ENCODE measurements around the gene MAP6. TPM values are rescaled to one million over a fixed set of nuclear protein-coding genes. Genes with fewer than 3 reads are reported as not detected.
A peak's percentile ranks its signal among the peaks of the same experiment; 100 is the strongest.
"Not testable (repeated sequence)": the region's sequence is repeated elsewhere in the genome, so short reads cannot be mapped to it uniquely, and the experiment has no call there.

MAP6 gene
- total and polyA plus RNA-seq, 2 of the 13 experiments (the other 11 are each of a cell fraction or from before 2014, with no cell fraction given): 0.04 TPM; not detected in 1

DNA sequence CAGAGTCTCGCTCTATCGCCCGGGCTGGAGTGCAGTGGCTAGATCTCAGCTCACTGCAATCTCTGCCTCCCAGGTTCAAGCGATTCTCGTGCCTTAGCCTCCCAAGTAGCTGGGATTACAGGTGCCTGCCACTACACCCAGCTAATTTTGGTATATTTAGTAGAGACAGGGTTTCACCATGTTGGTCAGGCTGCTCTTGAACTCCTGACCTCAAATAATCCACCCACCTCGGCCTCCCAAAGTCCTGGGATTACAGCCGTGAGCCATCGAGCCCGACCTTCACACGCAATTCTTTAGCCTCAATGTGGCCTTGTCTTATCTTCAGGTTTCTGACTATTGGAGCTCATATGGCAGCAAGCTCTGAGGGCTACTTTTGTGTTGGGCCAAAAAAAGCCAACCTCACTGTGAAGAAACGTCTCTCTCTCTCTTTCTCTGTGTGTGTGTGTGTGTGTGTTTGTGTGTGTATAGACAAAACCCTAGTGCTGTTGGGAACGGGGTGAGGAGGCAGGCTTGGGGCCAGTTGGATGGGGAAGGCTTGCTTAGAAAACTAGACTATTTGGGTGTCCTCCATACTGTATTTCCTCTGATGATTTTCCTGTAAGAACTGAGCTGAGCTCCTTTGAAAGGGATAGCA, 84.1 kb downstream of the MAP6 start:
- DNase-seq (ENCODE audit: low spot score); H3K27ac ChIP-seq (ENCODE audit: extremely low read length, insufficient read depth, low read length); H2AFZ ChIP-seq (ENCODE audit: low read length); H3K36me3 ChIP-seq (replicated peaks in 1 of 2; ENCODE audit: control insufficient read depth in 1 of 2, insufficient read depth in 2 of 2, low read length in 2 of 2); H3K4me2 ChIP-seq (ENCODE audit: low read depth, low read length); H3K27me3 ChIP-seq (ENCODE audit: control insufficient read depth in 1 of 2, insufficient read depth in 2 of 2, low read length in 2 of 2); intact Hi-C loops (cut with micrococcal nuclease; ENCODE audit: unreplicated experiment); H3K4me3 ChIP-seq (replicated peaks in 1 of 3; ENCODE audit: insufficient read depth in 1 of 3, low read depth in 2 of 3, low read length in 3 of 3); H3K9ac ChIP-seq (ENCODE audit: insufficient read depth, low read depth, low read length); H3K9me3 ChIP-seq (ENCODE audit: low read length); H3K79me2 ChIP-seq (ENCODE audit: insufficient read depth, low read length); in situ Hi-C loops (cut with HindIII; ENCODE audit: extremely low pct_ligation_motif_present, low pct_unique_long_range_greater_than_20kb); H4K20me1 ChIP-seq (ENCODE audit: insufficient read depth, low read length); BruUV-seq (replicated peaks); FAIRE-seq; CTCF ChIA-PET (ENCODE audit: low intra/inter-chr PET ratio, low total read pairs); ATAC-seq: not testable (repeated sequence)
- 44% methylated on average over 10 of the region's 12 CpGs for WGBS (ENCODE audit: low lambda C conversion rate)
- peaks cover 36% of the 10 kb centered on the region for H3K4me1 ChIP-seq (ENCODE audit: insufficient read depth, low read length)
- POLR2A ChIA-PET: interaction anchor here (1.3 kb wide), 1 partner anchor 15 kb away, joined by 4 read pairs; no protein-coding TSS in a partner anchor
- peak; percentile 11; the same call in 1 of the 2 replicates for TF ChIP-seq RARA (CRISPR knock-in tag; IDR thresholded peaks at IDR 0.05)

DNA sequence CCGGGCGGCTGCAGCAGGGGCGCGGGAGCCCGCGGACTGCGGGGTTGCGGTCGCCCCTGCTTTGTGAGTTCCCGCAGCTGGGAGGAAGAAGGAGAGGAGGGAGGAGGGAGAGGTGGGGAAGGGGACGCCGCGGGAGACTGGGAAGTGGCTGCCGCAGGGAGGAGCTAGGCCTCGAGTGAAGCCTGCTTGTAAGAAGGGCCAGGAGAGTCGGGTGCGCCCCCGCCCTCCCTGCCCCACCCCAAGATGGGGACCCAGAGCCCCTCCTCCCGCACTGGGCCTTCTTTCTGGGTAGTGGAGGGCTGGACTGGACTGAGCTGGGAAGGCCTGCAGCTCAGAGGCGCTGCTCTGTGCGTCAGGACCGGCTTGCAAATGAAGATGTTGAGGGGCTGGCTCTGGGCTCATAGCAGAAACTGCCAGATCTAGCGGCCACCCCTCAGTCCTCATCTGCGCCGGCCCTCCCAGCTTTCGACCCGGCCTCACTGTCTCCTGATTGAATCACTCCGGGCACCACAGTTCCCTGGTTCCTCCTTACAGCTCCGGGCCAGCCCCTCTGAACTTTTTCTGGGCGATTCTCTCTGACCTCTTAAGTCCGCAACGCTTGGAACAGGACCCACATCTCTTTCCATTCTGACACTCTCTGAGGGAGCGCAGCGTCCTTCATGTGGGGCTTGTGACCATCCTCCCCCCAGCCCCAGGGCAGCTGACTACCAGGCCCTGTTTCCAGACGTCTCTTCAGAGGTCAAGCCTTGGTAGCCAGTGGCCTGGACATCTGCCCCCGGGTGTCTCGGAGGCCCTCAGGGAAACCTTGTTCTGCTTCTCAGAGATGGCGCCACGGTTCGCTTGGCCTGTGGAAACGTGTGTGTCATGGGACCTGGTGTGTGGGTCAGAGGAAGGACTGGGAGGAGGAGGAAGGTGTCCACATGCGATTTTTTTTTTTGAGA, 84.8 kb downstream of the MAP6 start:
- ChIA-PET POLR2A (interaction anchor here (1.3 kb wide), 1 partner anchor 14 kb away, joined by 4 read pairs; no protein-coding TSS in a partner anchor), CTCF (ENCODE audit: low intra/inter-chr PET ratio, low total read pairs) (no interaction called here)
- Histone ChIP-seq H3K36me3 (replicated peaks in 1 of 2; ENCODE audit: control insufficient read depth in 1 of 2, insufficient read depth in 2 of 2, low read length in 2 of 2) (no peaks in the 10 kb centered on the region), H3K27me3 (ENCODE audit: control insufficient read depth in 1 of 2, insufficient read depth in 2 of 2, low read length in 2 of 2) (peaks cover 0 to 10% of the 10 kb centered on the region in 2 experiments; a peak in 3 of 5 replicates), H3K79me2 (ENCODE audit: insufficient read depth, low read length) (no peaks in the 10 kb centered on the region), H3K4me1 (ENCODE audit: insufficient read depth, low read length) (peaks cover 32% of the 10 kb centered on the region), H2AFZ (ENCODE audit: low read length) (no peak overlapping the region), H3K4me2 (ENCODE audit: low read depth, low read length) (no peak overlapping the region), H3K9me3 (ENCODE audit: low read length) (no peaks in the 10 kb centered on the region), H3K4me3 (replicated peaks in 1 of 3; ENCODE audit: insufficient read depth in 1 of 3, low read depth in 2 of 3, low read length in 3 of 3) (no peak overlapping the region), H3K9ac (ENCODE audit: insufficient read depth, low read depth, low read length) (no peak overlapping the region), H3K27ac (ENCODE audit: extremely low read length, insufficient read depth, low read length) (no peak overlapping the region), H4K20me1 (ENCODE audit: insufficient read depth, low read length) (no peaks in the 10 kb centered on the region)
- TF ChIP-seq ZNF263 (CRISPR knock-in tag; IDR thresholded peaks at IDR 0.05): peak; percentile 53; the same call in 1 of the 2 replicates
- no peak for TF ChIP-seq HMG20A (CRISPR knock-in tag; IDR thresholded peaks at IDR 0.05; ENCODE audit: borderline replicate concordance)
- FAIRE-seq (no peak), DNase-seq (ENCODE audit: low spot score) (no peak), ATAC-seq (no peak)
- 72% methylated on average over 31 of the region's 42 CpGs for WGBS (ENCODE audit: low lambda C conversion rate)
- intact Hi-C loops (cut with micrococcal nuclease; ENCODE audit: unreplicated experiment): no loop called here
- no TSS peak for BruUV-seq (replicated peaks)
- in situ Hi-C loops (cut with HindIII; ENCODE audit: extremely low pct_ligation_motif_present, low pct_unique_long_range_greater_than_20kb): no loop called here
